GM12878 (cell line): Measurements from ENCODE around the gene P4HTM. TPM values are rescaled to one million over a fixed set of nuclear protein-coding genes. Genes with fewer than 3 reads are reported as not detected.
A peak's percentile ranks its signal among the peaks of the same experiment; 100 is the strongest.

Source experiments
- ATF2 ChIP-seq: IDR thresholded peaks from 2 replicates; pipeline ENCODE4 v1.6.1; 2012; ENCODE audit warnings: low read length, inconsistent platforms
- EED ChIP-seq: sonication (generic); IDR thresholded peaks from 2 replicates; pipeline ENCODE4 v1.6.1; 2016; ENCODE audit warnings: antibody characterized with exemption, low read depth
- EP300 ChIP-seq, 2 experiments: fragments of 150-350 bp in 1 of 2; IDR thresholded peaks; 2 replicates each; pipeline ENCODE4 v1.6.1; 2011 to 2012; ENCODE audit warnings: low read depth in 2 of 2, low read length in 2 of 2, borderline replicate concordance in 1 of 2, improper control_type of control experiment in 1 of 2, inconsistent platforms in 1 of 2; ENCODE audit not compliant: control insufficient read depth in 1 of 2
- ESRRA ChIP-seq: IDR thresholded peaks from 2 replicates; pipeline ENCODE4 v1.6.1; 2012; ENCODE audit warnings: mild to moderate bottlenecking, low read length, improper control_type of control experiment
- ETV6 ChIP-seq, 2 experiments: fragments of 450-650 bp in 1 of 2; IDR thresholded peaks in 1 of 2; conservative IDR thresholded peaks in 1 of 2; 2 replicates each; pipeline ENCODE4 v1.6.1; 2014; ENCODE audit warnings: antibody characterized with exemption in 1 of 2, borderline replicate concordance in 1 of 2, low read depth in 1 of 2, mild to moderate bottlenecking in 1 of 2, moderate library complexity in 1 of 2
- FOXK2 ChIP-seq: fragments of 450-650 bp; IDR thresholded peaks from 2 replicates; pipeline ENCODE4 v1.6.1; 2017; ENCODE audit warnings: mild to moderate bottlenecking, moderate library complexity
- HCFC1 ChIP-seq: fragments of 150-350 bp; IDR thresholded peaks from 2 replicates; pipeline ENCODE4 v1.6.1; 2014; ENCODE audit warnings: low read length
- IRF4 ChIP-seq: IDR thresholded peaks from 2 replicates; pipeline ENCODE4 v1.6.1; 2011; ENCODE audit warnings: low read depth, low read length
- KAT2A ChIP-seq: conservative IDR thresholded peaks from 2 replicates; pipeline ENCODE4 v1.6.1; 2011; ENCODE audit warnings: low read depth, low read length; ENCODE audit not compliant: control insufficient read depth
- KDM1A ChIP-seq: fragments of 200-600 bp; sonication (generic); IDR thresholded peaks from 2 replicates; pipeline ENCODE4 v1.6.1; 2016; ENCODE audit warnings: borderline replicate concordance
- NFYB ChIP-seq: IDR thresholded peaks from 2 replicates; pipeline ENCODE4 v1.6.1; 2011; ENCODE audit warnings: low read depth, mild to moderate bottlenecking, low read length, improper control_type of control experiment, moderate library complexity; ENCODE audit not compliant: insufficient read depth
- NKRF ChIP-seq: fragments of 450-650 bp; conservative IDR thresholded peaks from 2 replicates; pipeline ENCODE4 v1.6.1; 2017; ENCODE audit warnings: mild to moderate bottlenecking, moderate library complexity
- NR2C1 ChIP-seq: fragments of 450-650 bp; IDR thresholded peaks from 2 replicates; pipeline ENCODE4 v1.6.1; 2017; ENCODE audit warnings: antibody characterized with exemption, mild to moderate bottlenecking, moderate library complexity
- PAX5 ChIP-seq: IDR thresholded peaks from 2 replicates; pipeline ENCODE4 v1.6.1; 2011; ENCODE audit warnings: low read depth, low read length, borderline replicate concordance
- RBBP5 ChIP-seq: fragments of 200-600 bp; sonication (generic); conservative IDR thresholded peaks from 2 replicates; pipeline ENCODE4 v1.6.1; 2016
- SIN3A ChIP-seq: IDR thresholded peaks from 2 replicates; pipeline ENCODE4 v1.6.1; 2012; ENCODE audit warnings: low read depth, low read length, improper control_type of control experiment
- SP1 ChIP-seq: IDR thresholded peaks from one replicate; pipeline ENCODE4 v1.6.1; 2011; ENCODE audit warnings: low read depth, low read length
- TAF1 ChIP-seq: IDR thresholded peaks from 2 replicates; pipeline ENCODE4 v1.6.1; 2011; ENCODE audit warnings: mild to moderate bottlenecking, low read depth, low read length, borderline replicate concordance
- TCF3 ChIP-seq: IDR thresholded peaks from 2 replicates; pipeline ENCODE4 v1.6.1; 2012; ENCODE audit warnings: low read depth, mild to moderate bottlenecking, low read length, borderline replicate concordance; ENCODE audit not compliant: insufficient read depth
- ZBED1 ChIP-seq: IDR thresholded peaks from 2 replicates; pipeline ENCODE4 v1.6.1; 2016; ENCODE audit warnings: borderline replicate concordance
- ZNF687 ChIP-seq: fragments of 450-650 bp; IDR thresholded peaks from 2 replicates; pipeline ENCODE4 v1.6.1; 2017; ENCODE audit warnings: mild to moderate bottlenecking, moderate library complexity
- polyA plus RNA-seq, 11 experiments: library from polyadenylated mRNA; depleted of rRNA in 4 of 11; unstranded in 6 of 11; stranded (reverse) in 5 of 11; fragments of >200 nt; fragmentation: Nextera tagmentation in 4 of 11; fragmentation: Illumina TruSeq in 1 of 11; extraction: Ambion mirVana in 4 of 11; extraction: Trizol in 1 of 11; gene quantifications; 1 replicate in 1 of 11; 2 replicates in 10 of 11; pipeline versions ENCODE4 v1.2.1 to v1.2.3, GENCODE V29; 2011 to 2016; ENCODE audit warnings: inconsistent platforms in 2 of 11, missing spikeins in 2 of 11, low read depth in 1 of 11
- total RNA-seq, 4 experiments: library from RNA; depleted of rRNA in 3 of 4; stranded (reverse); fragments of >200 nt in 3 of 4; fragmentation: Illumina TruSeq in 1 of 4; extraction: Trizol in 1 of 4; gene quantifications; 2 replicates each; pipeline versions ENCODE4 v1.2.1 to v1.2.3, GENCODE V29; 2013 to 2021

Gene P4HTM
- total and polyA plus RNA-seq, 10 of the 15 experiments (the other 5 are each of a cell fraction or from before 2014, with no cell fraction given): 0.76 to 28.8 (median 22.9) TPM

GRCh38 chr3:49017971-49018706, 28.1 kb downstream of the P4HTM start, which contains the start of gene DALRD3 (continued):
- no peak for TF ChIP-seq FOXK2
- TF ChIP-seq NFYB: no peak
- TF ChIP-seq NKRF: peak; percentile 98
- TF ChIP-seq NR2C1: peak; percentile 53; the same call in 1 of the 2 replicates
- no peak for TF ChIP-seq ESRRA
- TF ChIP-seq KAT2A: no peak
- TF ChIP-seq ATF2: no peak
- TF ChIP-seq ZBED1: peak; percentile 85; the same call in 1 of the 2 replicates
- TF ChIP-seq HCFC1: peak; percentile 49
- no peak for TF ChIP-seq SP1
- 0 out of 2 replicates have a peak, but pooled peaks have one; percentile 5 for TF ChIP-seq PAX5
- TF ChIP-seq EED: no peak
- TF ChIP-seq EP300 (IDR thresholded peaks at IDR 0.05; ENCODE audit: borderline replicate concordance in 1 of 2, control insufficient read depth in 1 of 2, low read depth in 2 of 2, low read length in 2 of 2): no peak
- TF ChIP-seq IRF4: no peak
- TF ChIP-seq TCF3: no peak; the same call in none of the 2 replicates
- peak in 1 of 2 experiments; percentile 41; a peak in 1 of 4 replicates for TF ChIP-seq ETV6 (conservative IDR thresholded peaks at IDR 0.05 in 1 of 2, IDR thresholded peaks at IDR 0.05 in 1 of 2; ENCODE audit: borderline replicate concordance in 1 of 2, low read depth in 1 of 2)
- 0 out of 2 replicates have a peak, but pooled peaks have one; percentile 30 for TF ChIP-seq ZNF687
- TF ChIP-seq KDM1A: no peak
- TF ChIP-seq SIN3A: peak; percentile 80; the same call in 1 of the 2 replicates
- no peak for TF ChIP-seq RBBP5
- no peak for TF ChIP-seq TAF1
